ENCODE results near the gene DUSP28.
"Not testable (repeated sequence)": the region's sequence is repeated elsewhere in the genome, so short reads cannot be mapped to it uniquely, and the experiment has no call there.

DUSP28 gene

DNA sequence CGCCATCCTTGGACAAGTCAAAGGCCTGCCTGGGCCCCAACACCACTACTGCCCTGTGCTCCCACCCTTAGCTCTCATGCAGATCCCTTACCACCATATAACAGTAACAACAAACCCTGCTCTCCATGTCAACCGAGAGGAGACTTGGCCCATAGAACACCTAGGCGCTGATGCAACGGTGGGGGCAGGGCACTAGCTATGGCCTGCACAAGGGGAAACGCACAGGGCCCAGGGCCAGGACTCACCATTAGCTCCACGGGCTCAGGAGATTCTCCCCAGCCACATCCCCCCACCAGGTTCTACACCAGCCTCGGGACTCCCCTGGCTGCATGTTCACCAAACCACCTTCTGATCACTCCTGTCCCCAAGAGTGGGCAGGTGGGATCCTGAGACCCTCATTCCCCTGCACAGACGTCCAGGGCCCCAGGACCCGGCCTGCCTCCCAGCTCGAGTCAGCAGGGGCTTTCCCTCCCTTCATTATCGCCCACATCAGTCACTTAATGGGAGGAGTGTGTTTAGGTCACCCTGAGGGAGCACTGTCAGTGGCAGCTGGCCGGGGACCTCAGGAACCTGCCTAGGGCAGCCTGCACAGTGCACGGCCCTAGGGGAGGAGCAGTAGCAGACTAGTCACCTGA is 31.6 kb upstream of the DUSP28 start:
- DNase-seq = no peak

- DNase-seq = no peak
Measured at GRCh38 chr2:240529344-240529999, 30.7 kb upstream of the DUSP28 start.

GRCh38 chr2:240530181-240530580 is 30.0 kb upstream of the DUSP28 start:
- no peak for DNase-seq

DNA sequence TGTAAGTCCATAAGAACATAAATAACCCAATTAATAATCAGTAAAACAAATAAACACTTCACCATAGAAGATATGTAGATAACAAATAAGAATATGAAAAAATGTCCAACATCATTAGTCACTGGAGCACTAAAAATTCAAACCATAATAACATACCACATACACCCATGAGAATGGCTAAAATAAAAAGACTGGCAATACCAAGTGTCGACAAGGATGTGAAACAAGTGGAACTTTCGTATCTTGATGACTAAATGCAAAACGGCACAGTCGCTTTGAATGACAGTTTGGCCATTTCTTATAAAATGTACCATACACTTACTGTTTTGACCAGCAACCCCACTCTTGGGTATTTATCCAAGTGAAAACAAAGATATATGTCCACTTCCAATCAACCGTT is 29.1 kb upstream of the DUSP28 start:
- no peak for DNase-seq

- no peak for DNase-seq
Measured at GRCh38 chr2:240532031-240532775, 28.0 kb upstream of the DUSP28 start.

- no peak for DNase-seq
Measured at GRCh38 chr2:240538031-240538780, 22.0 kb upstream of the DUSP28 start.

- not testable (repeated sequence) for DNase-seq
Measured at GRCh38 chr2:240539101-240539500, 21.1 kb upstream of the DUSP28 start.

GRCh38 chr2:240539906-240540305 is 20.3 kb upstream of the DUSP28 start:
- no peak for DNase-seq

DNA sequence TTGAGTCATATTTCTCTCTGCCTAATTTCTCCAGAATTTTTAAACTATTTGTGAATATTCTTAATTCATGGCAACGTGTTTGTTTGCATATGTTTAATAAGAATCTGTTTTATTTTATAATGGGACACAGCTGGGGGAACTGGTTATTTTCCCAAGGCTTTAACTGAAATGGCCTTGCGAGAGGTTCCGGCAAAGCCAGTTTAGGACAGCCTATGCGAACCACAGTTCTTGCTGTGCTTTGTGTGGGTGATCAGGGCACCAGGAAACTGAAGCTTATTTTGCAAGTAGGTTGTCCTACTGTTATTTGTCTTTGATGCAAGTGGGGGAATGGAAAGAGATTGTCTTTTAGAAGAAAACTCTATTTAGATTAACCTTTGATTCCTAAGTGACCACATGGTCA is 8.9 kb upstream of the DUSP28 start:
- DNase-seq = no peak

- DNase-seq = no peak
Measured at GRCh38 chr2:240551811-240552210, 8.3 kb upstream of the DUSP28 start.

GRCh38 chr2:240553956-240554480 is 6.1 kb upstream of the DUSP28 start:
- DNase-seq = no peak

DNA sequence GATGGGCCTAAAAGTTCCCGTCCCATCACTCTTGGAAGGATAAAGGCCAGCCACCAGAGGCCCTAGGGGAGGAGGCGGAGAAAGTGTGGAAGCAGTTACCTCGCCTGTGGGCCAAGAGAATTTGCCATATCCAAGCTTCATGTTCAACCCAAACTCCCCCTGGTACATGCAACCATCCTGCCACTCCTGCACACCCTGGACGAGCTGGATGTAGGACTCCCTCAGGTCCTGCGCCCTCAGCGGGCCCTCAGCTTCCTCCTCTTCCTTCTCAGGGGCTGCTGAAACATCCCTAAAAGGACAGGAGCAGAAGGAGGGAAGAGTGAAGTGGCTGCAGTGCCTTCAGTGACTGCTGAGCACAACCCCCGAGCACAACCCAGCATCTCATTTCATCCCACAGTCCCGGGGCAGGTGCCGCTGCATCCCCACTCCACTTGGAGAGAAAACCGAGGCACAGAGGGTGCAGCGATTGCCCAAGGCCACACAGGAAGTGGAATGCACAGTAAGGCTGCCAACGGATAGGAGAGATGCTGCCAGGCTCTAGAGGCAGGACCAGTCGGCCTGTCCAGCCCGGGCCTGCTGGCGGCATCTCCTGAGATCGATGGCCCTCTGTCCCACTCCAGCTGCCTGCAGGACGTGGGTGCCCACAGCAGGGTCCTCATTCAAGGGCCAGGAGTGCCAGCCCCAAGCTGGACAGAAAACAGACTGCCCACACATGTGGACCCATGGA is 5.2 kb upstream of the DUSP28 start:
- no peak for DNase-seq

- no peak for DNase-seq
Measured at GRCh38 chr2:240555541-240556250, 4.5 kb upstream of the DUSP28 start.

DNA sequence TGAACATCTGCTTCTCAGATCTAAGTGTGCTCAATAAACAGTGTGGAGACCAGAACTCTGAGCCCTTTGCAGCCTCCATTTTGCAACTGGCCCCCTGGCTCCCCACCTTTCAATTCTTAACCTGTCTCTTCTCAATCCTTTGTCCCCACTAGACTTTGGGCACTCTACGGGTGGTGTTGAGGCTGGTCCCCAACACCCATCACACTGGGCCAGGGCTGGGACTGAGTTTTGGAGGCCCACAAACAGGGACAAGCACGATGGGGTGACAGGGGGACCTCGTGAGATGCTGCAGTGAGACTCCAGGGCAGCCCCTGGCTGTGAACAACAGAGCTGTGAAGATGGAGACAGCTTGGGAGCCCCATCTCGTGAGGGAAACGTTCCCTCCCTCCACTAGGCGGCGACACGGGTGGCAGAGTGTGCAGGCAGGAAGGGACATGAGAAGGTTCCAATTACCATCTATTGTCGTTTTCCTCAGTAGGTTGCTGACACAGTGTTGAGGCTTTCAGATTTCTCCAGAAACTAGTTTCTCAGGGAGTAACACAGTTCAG is 3.5 kb upstream of the DUSP28 start:
- DNase-seq = peak; percentile 52 to 71 (median 59)

DNA sequence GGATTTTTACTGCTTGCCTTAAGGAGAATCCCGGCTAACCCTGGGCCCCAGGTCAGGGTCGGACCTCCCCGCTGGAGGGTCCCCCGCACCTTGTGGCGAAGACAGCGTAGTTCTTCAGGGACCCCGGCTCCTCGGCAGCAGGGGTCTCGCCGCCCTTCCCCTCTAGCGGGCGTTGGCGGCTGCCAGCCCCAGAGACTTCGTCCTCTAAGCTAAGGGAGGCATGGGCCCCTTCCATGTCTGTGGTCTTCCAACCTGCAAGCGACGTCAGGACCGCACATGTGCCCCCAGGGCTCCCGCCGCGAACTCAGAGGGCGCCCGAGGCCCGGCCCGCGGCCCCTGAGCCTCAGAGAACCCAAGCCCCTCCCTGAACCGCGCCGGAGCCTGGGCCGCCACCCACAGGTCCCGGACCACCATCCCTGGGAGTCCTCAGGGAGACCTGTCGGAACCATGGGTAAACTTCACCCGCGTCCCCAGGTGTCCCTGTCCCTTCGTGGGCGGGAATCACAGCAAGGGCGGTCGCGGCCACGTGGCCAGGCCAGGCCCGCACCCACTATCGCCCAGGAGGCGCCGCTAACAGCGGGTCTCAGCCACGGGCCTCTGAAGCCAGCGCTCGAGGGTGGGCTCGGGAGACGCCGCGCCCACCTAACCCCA is 2.9 kb upstream of the DUSP28 start:
- no peak for DNase-seq

DNA sequence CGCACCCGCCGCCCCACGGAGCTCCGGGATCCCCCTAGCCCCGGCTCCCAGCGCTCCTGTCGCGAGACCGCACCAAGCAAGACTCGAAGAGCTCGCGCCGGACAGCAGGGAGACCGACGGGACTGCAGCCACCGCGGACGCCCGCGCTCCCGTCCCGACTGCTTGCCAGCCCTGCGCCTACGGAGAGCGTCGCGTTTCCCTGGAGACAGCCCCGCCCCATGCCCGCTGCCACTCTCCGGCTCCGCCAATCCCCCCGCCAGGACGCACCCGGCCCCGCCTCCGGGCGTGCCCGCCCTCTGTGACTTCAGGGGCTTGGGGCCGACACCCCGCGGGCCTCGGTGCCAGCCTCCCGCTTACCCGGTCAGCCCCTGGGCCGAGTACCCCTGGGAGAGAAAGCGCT is 2.3 kb upstream of the DUSP28 start, which contains the start of gene ANKMY1:
Gene ANKMY1, minus strand, starts transcription at position 181 of the 400 bp plus-strand sequence. CDS start 653 bp downstream, outside the sequence.
- DNase-seq = peak; percentile 77 to 90 (median 80)

DNA sequence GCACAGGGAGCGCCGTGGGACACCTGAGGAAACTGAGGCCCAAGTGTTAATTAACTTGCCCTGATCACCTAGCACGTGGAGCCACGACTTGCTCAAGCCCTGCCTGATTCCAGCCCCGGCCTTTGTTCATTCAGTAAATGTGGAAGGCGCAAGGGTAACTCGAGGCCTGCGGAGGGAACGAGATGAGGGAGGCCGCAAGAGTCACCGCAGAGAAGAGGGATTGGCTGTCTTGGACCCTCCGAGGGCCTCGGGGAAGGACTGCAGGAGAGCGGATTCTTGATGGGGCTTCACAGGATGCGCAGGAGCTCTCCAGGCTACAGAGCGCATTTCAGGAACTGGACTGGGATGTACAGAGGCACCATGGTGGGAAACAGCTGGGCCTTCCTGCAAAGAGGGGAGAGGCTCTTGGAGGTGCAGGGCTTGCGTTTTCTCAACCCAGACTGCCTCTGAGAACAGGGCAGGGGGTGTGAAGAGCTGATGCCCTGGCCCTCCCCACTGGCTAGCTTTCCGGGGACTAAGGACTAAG is 1.9 kb upstream of the DUSP28 start:
- no peak for DNase-seq

DNA sequence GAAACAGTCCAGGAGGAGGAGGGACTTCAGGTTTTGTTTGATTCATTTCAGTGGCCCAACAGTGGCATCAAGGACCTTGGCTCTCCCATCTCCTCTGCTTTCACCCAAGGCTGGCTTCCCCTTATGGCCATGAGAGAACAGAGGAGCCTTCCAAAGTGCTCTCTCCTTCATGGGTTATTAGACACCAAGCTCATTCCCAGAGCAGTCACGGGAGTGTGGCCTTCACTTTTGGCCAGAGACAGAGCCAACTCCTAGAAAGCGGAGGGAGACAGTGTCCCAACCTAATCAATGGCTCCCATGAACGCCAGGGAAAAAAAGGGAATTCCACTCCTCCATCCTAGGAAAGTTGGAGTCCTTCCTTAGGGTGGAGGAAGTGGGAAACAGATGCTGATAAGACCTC is 871 bp upstream of the DUSP28 start:
- DNase-seq = no peak

- DNase-seq = peak; percentile 99 to 100 (median 99)
Measured at GRCh38 chr2:240560480-240561324, 545 bp downstream of the DUSP28 start.
